Mesenteric fat pad (tissue), 1 donor: ENCODE data around the gene HEG1. TPM values are rescaled to one million over a fixed set of nuclear protein-coding genes. Genes with fewer than 3 reads are reported as not detected.

Experiments used
- DNase-seq: peaks from one replicate; pipeline ENCODE4 v3.0.0-alpha.2; 2020; ENCODE audit warnings: low spot score
- total RNA-seq: library from RNA; stranded (reverse); fragmentation: NEBNext Ultra II Directional; extraction: Animal tissue kit (Norgen Biotek cat#: 25700); gene quantifications from one replicate; pipeline ENCODE4 v1.2.1, GENCODE V29; 2021
- donor health status: DM: yes; HTN: yes; CAD: no.

HEG1 gene
- total RNA-seq, 1 donor from 2014 or later, result 102 TPM

GRCh38 chr3:125023833-125024555 lies 31.8 kb downstream of the HEG1 start:
- DNase-seq, result no peak

GRCh38 chr3:125022206-125022605 lies 33.6 kb downstream of the HEG1 start:
- DNase-seq, result no peak

GRCh38 chr3:125019271-125019670 lies 36.5 kb downstream of the HEG1 start:
- DNase-seq, result no peak

GRCh38 chr3:125017406-125017805 lies 38.4 kb downstream of the HEG1 start:
- no peak for DNase-seq

- DNase-seq, result no peak
Observed at GRCh38 chr3:125014570-125015179, 41.1 kb downstream of the HEG1 start.

- DNase-seq, result no peak
Observed at GRCh38 chr3:125013095-125013494, 42.7 kb downstream of the HEG1 start.

- no peak for DNase-seq
Observed at GRCh38 chr3:125011941-125012340, 43.9 kb downstream of the HEG1 start.

GRCh38 chr3:125010393-125010792 lies 45.4 kb downstream of the HEG1 start:
- no peak for DNase-seq

GRCh38 chr3:125008766-125009165 lies 47.0 kb downstream of the HEG1 start:
- no peak for DNase-seq

GRCh38 chr3:125006291-125006731 lies 49.5 kb downstream of the HEG1 start:
- no peak for DNase-seq

GRCh38 chr3:125005676-125006075 lies 50.1 kb downstream of the HEG1 start:
- no peak for DNase-seq

- no peak for DNase-seq
Observed at GRCh38 chr3:125005222-125005621, 50.6 kb downstream of the HEG1 start.

- no peak for DNase-seq
Observed at GRCh38 chr3:125003859-125004595, 51.8 kb downstream of the HEG1 start.

GRCh38 chr3:125003369-125003853 lies 52.4 kb downstream of the HEG1 start:
- no peak for DNase-seq

- DNase-seq, result no peak
Observed at GRCh38 chr3:125002414-125003368, 53.1 kb downstream of the HEG1 start.

GRCh38 chr3:125001557-125002413 lies 54.0 kb downstream of the HEG1 start:
- no peak for DNase-seq

- no peak for DNase-seq
Observed at GRCh38 chr3:125000661-125001060, 55.1 kb downstream of the HEG1 start.

GRCh38 chr3:124999897-125000435 lies 55.8 kb downstream of the HEG1 start:
- DNase-seq, result no peak

- DNase-seq, result no peak
Observed at GRCh38 chr3:124999317-124999716, 56.5 kb downstream of the HEG1 start.

- no peak for DNase-seq
Observed at GRCh38 chr3:124998247-124998630, 57.6 kb downstream of the HEG1 start.
